Activated naive CD8-positive, alpha-beta T cell treated with anti-CD3 and anti-CD28 coated beads, Interleukin-2, amount 50 U/mL, for 16 hours (primary cell): ENCODE results near the gene SLC25A15.
"Not testable (repeated sequence)": the region's sequence is repeated elsewhere in the genome, so short reads cannot be mapped to it uniquely, and the experiment has no call there.

ENCODE experiments used
- DNase-seq: peaks from one replicate; pipeline ENCODE4 v3.0.0-alpha.2; 2020; ENCODE audit warnings: low read depth, low spot score

SLC25A15 gene

DNA sequence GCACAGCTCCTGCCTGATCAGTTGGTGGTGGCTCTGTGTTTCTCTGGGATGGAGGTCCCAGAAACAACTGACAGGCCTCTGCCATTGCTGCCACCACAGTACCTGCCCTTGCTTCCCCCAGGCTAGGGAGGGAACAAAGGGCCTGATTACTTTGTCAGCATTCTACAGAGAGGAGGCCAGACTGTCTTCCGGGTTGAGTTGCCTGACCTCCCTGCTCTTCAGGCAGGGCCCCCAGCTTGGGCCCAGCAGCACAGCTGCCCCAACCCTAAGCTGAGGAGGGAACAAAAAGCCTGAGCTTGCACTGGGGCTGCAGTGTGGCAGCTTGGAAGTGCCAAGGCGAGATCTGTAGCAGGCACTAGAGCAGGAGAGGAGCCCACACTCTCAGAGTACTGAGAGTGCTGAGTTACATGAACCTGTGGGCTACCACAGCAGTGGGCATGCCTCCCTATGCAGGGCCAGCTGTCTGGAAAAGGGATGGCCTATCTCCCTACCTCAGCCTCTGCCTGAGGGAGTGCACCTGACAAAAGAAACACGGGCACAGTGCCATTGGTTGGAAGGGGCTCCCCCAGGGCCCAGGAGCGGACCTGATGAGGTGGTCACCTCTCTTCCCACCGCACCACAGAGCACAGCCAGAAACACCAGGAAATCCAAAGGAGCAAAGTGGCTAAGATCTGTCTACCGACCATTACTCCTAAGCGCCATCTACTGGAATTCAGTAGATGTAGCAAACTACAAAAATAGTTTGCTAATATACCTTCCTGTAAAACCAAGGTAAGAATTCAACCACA is 24.4 kb downstream of the SLC25A15 start:
- no peak for DNase-seq

DNA sequence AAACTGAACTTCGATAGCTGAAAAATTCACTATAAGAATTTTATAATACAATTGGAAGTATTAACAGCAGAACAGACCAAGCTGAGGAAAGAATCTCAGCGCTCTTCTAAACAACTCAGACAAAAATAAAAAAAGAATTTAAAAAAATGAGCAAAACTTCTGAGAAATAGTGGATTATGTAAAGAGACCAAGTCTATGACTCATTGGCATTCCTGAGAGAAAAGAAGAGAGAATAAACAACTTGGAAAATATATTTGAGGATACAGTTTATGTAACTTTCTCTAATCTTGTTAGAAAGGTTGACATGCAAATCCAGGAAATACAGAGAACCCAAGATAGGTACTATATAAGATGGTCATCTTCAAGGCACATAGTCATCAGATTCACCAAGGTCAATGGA is 25.4 kb downstream of the SLC25A15 start:
- DNase-seq = no peak

DNA sequence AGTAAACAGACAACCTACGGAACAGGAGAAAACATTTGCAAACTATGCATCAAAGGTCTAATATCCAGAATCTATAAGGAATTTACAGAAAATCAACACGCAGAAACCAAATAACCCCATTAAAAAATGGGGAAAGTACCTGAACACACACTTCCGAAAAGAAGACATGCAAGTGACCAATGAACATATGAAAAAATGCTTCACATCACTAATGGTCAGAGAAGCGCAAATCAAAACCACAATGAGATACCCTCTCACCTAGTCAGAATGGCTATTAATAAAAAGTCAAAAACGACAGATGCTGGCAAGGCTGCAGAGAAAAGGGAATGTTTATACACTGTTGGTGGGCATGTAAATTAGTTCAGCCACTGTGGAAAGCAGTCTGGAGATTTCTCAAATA is 29.5 kb downstream of the SLC25A15 start:
- no peak for DNase-seq

DNA sequence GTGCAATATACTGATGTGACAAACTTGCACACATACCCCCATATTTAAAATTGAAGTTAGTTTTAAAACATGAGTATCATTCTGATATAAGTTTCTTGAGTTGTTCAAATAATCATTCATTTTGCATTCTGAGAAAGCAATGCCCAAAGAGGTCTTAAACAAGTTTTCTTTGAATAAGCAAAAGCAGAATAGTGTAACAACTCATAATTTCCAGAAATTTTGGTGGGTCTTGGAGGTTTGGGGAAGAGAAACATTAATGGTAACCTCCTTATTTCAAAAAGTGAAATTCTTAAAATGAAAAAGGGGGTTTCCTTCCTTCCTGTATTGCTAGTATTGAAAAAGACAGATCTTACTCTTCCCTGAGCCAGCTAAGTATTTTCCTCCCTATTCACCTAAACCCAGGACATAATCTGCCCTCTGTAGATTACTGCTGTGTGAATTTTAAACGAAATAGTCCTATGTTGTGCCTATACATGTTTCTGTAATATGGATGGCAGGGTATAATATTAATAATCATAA is 30.4 kb downstream of the SLC25A15 start:
- no peak for DNase-seq

DNA sequence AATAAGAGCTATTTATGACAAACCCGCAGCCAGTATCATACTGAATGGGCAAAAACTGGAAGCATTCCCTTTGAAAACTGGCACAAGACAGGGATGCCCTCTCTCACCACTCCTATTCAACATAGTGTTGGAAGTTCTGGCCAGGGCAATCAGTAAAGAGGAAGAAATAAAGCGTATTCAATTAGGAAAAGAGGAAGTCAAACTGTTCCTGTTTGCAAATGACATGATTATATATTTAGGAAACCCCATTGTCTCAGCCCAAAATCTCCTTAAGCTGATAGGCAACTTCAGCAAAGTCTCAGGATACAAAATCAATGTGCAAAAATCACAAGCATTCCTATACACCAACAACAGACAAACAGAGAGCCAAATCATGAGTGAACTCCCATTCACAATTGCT is 50.3 kb downstream of the SLC25A15 start:
- DNase-seq = not testable (repeated sequence)

DNA sequence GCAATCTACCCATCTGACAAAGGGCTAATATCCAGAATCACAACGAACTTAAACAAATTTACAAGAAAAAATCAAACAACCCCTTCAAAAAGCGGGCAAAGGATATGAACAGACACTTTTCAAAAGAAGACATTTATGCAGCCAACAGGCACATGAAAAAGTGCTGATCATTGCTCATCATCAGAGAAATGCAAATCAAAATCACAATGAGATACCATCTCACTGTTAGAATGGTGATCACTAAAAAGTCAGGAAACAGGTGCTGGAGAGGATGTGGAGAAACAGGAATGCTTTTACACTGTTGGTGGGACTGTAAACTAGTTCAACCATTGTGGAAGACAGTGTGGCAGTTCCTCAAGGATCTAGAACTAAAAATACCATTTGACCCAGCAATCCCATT is 51.5 kb downstream of the SLC25A15 start:
- DNase-seq = not testable (repeated sequence)
